GM13976 (cell line): ENCODE data around the gene GRIA4.

Experiments used
- DNase-seq: peaks from one replicate; pipeline ENCODE4 v3.0.0; 2012; ENCODE audit warnings: low spot score
- CTCF ChIP-seq: IDR thresholded peaks from 2 replicates; pipeline ENCODE4 v1.5.1; 2012; ENCODE audit warnings: borderline replicate concordance, mild to moderate bottlenecking; ENCODE audit not compliant: insufficient read depth; ENCODE audit errors: extremely low read depth, missing control alignments, control extremely low read depth
- in situ Hi-C: fragments of 300-500 bp; cut with MboI; formaldehyde crosslinking; loops from one replicate; pipeline ENCODE4 v1.12.0; 2022; ENCODE audit warnings: low sequenced_read_pairs, mixed read lengths, inconsistent platforms; ENCODE audit not compliant: unreplicated experiment

The GRIA4 gene

GRCh38 chr11:105948918-105949590 is 339.2 kb downstream of the GRIA4 start:
- TF ChIP-seq CTCF, result no peak
- in situ Hi-C loops, result no loop called here
- DNase-seq, result no peak

- TF ChIP-seq CTCF, result no peak
- in situ Hi-C loops, result no loop called here
- DNase-seq, result no peak
Observed at GRCh38 chr11:105953886-105954285, 344.0 kb downstream of the GRIA4 start.

- TF ChIP-seq CTCF, result no peak
- no peak for DNase-seq
- in situ Hi-C loops, result no loop called here
Observed at GRCh38 chr11:105960252-105961245, 350.7 kb downstream of the GRIA4 start.

GRCh38 chr11:105968021-105968697 is 358.3 kb downstream of the GRIA4 start:
- no peak for TF ChIP-seq CTCF
- DNase-seq, result no peak
- in situ Hi-C loops, result no loop called here

GRCh38 chr11:105969756-105970155 is 359.9 kb downstream of the GRIA4 start:
- DNase-seq, result no peak
- no peak for TF ChIP-seq CTCF
- in situ Hi-C loops, result no loop called here

- in situ Hi-C loops, result no loop called here
Observed at GRCh38 chr11:105975128-105975527, 365.3 kb downstream of the GRIA4 start.

More at GRCh38 chr11:105975128-105975527, 365.3 kb downstream of the GRIA4 start:
- TF ChIP-seq CTCF, result no peak
- no peak for DNase-seq
